GM18507 (cell line): ENCODE results near the gene NES.

Experiments
- DNase-seq: peaks from one replicate; pipeline ENCODE4 v3.0.0; 2011; ENCODE audit warnings: low read depth; ENCODE audit not compliant: insufficient read length; ENCODE audit errors: extremely low spot score
- FAIRE-seq: peaks from 2 replicates; lab custom pipeline; 2011; peaks lifted over from hg19 to GRCh38; lab: Jason Lieb, UNC

Gene NES

DNA sequence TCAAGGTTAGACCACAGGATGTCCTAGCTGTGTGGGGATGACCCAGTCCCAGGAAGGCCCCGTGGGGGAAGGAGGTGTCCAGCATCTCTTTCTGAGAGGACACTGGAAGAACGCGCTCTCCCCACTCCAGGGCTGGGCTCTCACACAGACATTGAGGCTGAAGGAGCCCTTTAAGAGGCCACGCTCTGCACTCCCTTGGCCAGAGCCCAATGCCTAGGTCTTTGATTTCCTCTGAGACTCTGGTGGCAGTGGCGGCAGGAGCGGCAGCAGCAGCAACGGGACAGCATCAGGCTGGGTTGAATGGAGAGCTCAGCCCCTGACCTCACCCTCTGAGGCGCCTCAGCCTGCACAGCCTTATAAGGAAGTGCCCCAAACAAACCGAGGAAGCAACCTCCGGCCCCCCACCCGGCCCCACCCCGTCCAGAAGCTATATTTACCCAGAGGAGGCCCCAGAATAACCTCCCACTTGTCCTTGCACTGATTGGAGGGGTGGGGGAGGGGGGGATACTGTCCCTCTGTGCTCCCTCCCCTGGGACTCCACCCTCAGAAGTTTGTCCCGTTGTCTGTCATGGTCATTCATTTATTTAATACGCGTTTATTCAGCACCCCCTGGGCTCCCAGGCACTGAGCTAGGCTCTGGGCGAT is 12.3 kb downstream of the NES start:
- peak; percentile 43 for DNase-seq
- peak; percentile 9 for FAIRE-seq

DNA sequence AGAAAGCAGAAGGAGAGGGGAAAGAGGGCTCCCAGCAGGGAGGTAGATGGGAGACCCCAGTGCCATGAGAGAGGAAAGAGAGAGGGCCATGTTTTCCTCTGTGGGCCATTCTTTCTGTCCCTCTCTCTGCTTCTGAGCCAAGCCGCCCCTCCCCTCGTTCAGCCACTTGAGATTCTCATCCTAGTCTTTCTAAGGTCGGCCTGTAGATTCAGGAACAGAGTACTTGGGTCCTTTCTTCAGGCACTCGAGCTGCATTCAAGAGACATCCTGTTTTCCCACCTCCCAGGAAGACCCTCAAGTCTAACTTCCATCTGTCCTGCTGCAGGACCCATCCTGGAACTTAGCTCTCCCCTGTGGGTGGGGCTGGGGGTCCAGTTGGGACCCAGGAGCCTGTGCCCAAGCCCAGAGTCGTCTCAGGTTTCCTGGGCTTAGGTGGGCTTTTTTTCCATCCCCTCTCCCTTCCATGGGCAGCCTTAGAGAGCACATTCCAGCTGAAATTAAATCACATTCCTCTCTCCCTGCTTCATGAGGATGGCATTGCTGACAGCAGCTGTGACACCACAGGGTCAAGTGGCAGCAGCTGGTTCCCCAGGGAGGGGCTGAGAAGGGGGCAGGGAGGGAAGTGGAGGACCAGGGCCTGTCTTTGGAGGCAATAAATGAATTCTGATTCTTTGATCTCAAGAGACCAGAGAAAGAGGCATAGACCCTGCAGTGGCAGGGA is 13.0 kb downstream of the NES start:
- DNase-seq (no peak), FAIRE-seq (no peak)

DNA sequence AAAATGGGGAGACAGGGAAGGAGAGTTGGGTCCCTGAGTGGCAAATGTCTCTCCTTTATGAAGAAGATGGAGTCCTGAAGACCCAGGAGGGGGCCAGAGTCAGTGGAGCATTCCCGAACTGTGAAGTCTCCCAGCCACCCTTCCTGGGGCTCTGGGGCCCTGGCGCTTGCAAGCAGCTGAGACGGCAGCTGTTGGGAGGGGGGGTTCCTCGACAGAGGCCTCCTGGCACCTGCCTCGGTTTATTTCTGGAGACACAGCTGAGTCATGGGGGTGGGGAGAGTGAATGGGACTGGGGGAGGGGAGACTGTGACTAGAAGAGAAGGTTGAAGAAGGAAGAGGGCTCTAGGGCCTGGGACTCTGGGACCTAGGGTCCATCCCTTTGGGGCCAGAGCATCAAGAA is 14.0 kb downstream of the NES start:
- DNase-seq (no peak), FAIRE-seq (no peak)

- FAIRE-seq = no peak
These were observed 14.5 kb downstream of the NES start for GRCh38 chr1:156662800-156663055.

DNA sequence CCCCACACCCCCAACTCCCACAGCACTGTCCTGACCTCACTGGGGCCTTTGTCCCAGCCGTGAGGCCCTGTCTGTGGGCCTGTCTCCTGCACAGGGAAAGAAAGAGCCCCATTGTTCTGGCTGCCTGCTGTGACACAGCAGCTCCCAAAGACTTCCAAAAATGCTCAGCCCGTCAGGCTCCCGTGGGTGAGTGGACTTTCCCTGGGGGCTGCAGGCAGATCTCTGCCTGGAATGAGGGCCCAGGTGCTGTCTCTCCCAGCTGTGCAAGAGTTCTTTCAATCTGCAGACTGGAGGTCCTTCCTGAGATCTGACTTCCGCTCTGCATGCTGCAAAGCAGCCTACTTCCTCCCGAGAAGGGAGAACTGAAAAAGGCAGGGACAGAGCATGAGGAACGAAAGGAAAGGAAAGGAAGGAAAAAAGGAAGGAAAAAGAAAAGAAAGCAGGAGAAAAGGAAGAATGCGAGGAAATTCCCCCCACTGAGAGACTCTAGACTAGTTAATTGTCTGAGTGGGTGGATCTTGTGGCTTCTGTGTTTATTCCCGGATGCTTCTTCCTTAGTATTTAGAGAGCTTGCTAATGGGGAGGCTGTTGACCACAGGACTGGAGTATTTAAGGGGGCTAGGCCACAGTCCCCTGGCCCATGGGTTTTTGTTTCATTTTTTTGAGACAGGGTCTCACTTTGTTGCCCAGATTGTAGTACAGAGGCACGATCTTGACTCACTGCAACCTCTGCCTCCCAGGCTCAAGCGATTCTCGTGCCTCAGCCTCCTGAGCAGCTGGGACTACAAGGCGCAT is 15.0 kb downstream of the NES start:
- DNase-seq (no peak), FAIRE-seq (no peak)

More at GRCh38 chr1:156662800-156663055, 14.5 kb downstream of the NES start:
- no peak for DNase-seq

- FAIRE-seq (no peak), DNase-seq (no peak)
These were observed 16.5 kb downstream of the NES start for GRCh38 chr1:156660752-156661112.

- DNase-seq = peak; percentile 96
- peak; percentile 72 for FAIRE-seq
These were observed 17.0 kb downstream of the NES start for GRCh38 chr1:156659988-156660751.

DNA sequence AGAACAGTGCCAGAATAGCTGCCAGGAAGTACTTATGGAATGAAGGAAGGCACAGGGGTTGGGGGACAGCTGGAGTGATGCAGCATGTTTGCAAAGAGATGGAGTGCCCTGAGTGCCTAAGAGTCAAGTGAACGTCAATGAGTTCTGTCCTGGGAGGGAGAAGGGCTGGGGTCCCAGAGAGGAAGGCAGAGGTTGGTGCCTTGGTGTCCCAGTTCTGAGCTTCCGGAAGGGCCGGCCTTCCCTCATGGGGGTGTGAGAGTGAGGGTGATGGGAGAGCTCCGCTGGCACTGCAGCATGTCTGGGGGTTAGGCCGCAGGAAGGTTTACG is 17.6 kb downstream of the NES start:
- FAIRE-seq = no peak
- no peak for DNase-seq

GRCh38 chr1:156658945-156659574 is 18.1 kb downstream of the NES start:
- DNase-seq (no peak), FAIRE-seq (no peak)

GRCh38 chr1:156658496-156658895 is 18.7 kb downstream of the NES start:
- no peak for FAIRE-seq
- no peak for DNase-seq

DNA sequence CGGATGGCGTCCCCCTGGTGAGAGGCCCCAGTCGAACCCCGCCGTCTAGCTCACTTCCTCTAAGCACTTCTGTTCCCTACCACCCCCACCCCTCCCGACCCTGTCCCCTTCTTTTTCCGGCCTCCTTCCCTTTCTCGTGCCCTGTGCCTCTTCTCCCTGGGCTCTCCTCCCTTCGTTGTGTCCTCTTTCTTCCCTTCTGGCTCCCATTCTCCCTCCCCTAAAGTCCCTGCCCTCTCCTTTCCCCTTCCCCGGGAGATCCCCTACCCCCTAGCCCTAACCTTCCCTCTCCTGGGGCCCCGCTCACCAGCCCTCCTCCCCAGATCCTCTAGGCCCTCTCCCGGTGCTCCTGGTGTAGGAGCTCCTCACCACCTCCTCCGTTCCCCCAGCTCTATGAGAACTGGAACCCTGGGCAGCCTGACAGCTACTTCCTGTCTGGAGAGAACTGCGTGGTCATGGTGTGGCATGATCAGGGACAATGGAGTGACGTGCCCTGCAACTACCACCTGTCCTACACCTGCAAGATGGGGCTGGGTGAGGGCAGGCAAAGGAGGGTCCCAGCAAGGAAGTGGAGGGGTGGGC is 19.4 kb downstream of the NES start:
- DNase-seq (no peak), FAIRE-seq (no peak)

DNA sequence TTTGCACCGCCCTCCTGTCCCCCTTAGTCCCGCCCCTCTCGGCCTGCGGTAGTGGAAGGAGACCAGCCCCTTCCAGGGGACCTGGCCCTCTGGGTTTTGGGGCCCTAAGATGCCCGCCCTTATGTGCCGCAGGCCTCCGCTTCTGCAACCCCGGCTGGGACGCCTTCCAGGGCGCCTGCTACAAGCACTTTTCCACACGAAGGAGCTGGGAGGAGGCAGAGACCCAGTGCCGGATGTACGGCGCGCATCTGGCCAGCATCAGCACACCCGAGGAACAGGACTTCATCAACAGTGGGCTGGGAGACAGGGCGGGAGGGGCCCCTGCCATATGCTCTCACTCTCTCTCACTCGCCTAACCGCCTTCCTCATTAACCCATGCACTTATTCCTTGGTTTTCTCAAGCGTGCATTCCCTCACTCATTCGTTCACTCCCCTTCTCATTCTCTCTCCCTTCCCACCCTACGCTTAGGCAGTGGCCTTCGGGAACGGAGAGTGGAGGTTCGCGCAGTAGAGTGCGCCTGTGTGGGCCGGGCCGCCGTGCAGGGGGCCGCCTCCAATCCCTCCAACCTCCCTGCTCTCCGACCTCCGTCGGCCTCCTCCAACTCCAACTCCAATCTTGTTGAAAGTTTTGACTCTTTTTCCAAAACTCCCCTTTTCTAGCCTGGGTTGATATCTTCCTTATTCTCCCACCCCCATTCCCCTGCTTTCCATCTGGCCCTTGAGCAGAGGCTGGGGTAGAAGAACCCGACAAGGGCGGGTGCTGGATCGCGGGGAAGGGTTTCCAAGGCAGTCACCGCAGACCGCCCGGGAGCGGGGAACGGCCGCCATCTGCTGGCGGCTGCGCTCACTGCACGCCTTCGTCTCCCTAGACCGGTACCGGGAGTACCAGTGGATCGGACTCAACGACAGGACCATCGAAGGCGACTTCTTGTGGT is 20.1 kb downstream of the NES start:
- peak; percentile 68 for FAIRE-seq
- DNase-seq = peak; percentile 70

DNA sequence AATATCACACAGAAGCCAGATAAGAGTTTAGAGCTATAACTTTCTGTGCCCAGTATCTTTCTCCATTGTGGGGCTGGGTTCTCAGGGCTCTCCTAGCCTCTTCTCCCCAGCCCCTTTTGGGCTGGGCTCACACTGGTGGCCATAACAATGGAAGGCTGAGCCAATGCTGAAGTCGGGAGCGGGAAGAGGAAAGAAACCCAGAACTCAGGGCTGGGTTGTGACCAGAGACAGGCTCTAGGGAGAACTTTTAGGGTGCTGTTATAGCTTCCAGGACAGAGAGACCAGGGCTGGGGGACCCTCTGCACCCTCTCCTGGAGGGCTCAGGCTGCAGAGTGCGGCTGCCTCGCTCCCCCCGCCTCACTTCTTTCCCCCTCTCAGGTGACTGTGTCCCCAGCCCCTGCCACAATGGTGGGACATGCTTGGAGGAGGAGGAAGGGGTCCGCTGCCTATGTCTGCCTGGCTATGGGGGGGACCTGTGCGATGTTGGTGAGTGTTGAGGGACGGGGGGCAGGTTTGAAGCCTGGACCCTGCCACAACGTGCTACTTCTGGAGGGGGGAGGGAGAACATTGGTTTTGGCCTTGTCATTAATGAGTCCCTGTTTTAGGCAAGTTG is 21.2 kb downstream of the NES start:
- no peak for FAIRE-seq

GRCh38 chr1:156655151-156655903 is 21.9 kb downstream of the NES start:
- DNase-seq (no peak), FAIRE-seq (no peak)

More for the DNA sequence above, 21.2 kb downstream of the NES start:
- DNase-seq = no peak

- no peak for FAIRE-seq
- DNase-seq = no peak
These were observed 22.5 kb downstream of the NES start for GRCh38 chr1:156654700-156655099.

DNA sequence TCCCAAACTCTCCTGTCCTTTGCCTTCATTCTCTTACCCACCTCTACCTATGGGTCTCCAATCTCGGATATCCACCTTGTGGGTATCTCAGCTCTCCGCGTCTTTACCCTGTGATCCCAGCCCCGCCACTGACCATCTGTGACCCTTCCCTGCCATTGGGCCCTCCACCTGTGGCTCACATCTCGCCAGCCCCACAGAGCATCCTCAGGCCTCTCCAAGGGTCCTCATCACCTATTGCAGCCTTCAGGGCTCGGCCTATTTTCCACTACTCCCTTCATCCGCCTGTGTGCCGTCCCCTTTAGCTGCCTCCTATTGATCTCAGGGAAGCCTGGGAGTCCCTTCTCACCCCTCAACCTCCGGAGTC is 24.2 kb downstream of the NES start:
- DNase-seq = no peak
- no peak for FAIRE-seq

DNA sequence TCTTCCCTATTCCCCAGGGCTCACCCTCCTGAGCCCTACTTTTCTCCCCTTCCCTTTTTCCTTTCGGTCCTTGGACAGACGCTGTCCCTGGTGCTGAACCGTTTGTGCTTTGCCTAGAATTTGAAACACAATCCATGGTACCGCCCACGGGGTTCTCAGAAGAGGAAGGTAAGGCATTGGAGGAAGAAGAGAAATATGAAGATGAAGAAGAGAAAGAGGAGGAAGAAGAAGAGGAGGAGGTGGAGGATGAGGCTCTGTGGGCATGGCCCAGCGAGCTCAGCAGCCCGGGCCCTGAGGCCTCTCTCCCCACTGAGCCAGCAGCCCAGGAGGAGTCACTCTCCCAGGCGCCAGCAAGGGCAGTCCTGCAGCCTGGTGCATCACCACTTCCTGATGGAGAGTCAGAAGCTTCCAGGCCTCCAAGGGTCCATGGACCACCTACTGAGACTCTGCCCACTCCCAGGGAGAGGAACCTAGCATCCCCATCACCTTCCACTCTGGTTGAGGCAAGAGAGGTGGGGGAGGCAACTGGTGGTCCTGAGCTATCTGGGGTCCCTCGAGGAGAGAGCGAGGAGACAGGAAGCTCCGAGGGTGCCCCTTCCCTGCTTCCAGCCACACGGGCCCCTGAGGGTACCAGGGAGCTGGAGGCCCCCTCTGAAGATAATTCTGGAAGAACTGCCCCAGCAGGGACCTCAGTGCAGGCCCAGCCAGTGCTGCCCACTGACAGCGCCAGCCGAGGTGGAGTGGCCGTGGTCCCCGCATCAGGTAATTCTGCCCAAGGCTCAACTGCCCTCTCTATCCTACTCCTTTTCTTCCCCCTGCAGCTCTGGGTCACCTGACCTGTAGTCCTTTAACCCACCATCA is 24.8 kb downstream of the NES start:
- DNase-seq (no peak), FAIRE-seq (no peak)
